Endothelial cell of umbilical vein (primary cell): ENCODE measurements around the gene SMURF2. TPM values are rescaled to one million over a fixed set of nuclear protein-coding genes. Genes with fewer than 3 reads are reported as not detected.

Experiments
- BruUV-seq: library from RNA; stranded (reverse); fragments of 400-500 nt; replicated peaks from 2 replicates; lab custom pipeline; 2021; lab: Mats Ljungman, UMichigan
- CTCF ChIA-PET: fragments of 300-600, 350-600 bp; sonication (Branson Sonifier 250); formaldehyde crosslinking; loops from one replicate; lab custom pipeline; 2021; ENCODE audit warnings: antibody characterized with exemption, inconsistent platforms; lab: Charles Lee
- POLR2A ChIA-PET: fragments of 300-600, 350-600 bp; sonication (Branson Sonifier 250); formaldehyde crosslinking; loops from one replicate; lab custom pipeline; 2021; ENCODE audit warnings: antibody characterized with exemption, inconsistent platforms; lab: Charles Lee
- DNase-seq: peaks from one replicate; pipeline ENCODE4 v3.0.0-alpha.2; 2011; ENCODE audit warnings: low read depth, low spot score
- FAIRE-seq: peaks from 2 replicates; lab custom pipeline; 2011; peaks lifted over from hg19 to GRCh38; lab: Jason Lieb, UNC
- H2AFZ ChIP-seq: 2 replicates; pipeline ENCODE4 v1.6.0; 2012; ENCODE audit warnings: low read depth, low read length, control low read depth, inconsistent platforms
- H3K27ac ChIP-seq: 2 replicates; pipeline ENCODE4 v1.5.1; 2011; ENCODE audit warnings: low read depth, mild to moderate bottlenecking, control low read depth, low read length, moderate library complexity; ENCODE audit not compliant: insufficient read depth
- H3K27me3 ChIP-seq, 2 experiments: 2 replicates each; pipeline versions ENCODE4 v1.6.0 to v1.6.1; 2011; ENCODE audit warnings: low read length in 2 of 2, mixed read lengths in 1 of 2; ENCODE audit not compliant: control insufficient read depth in 2 of 2, insufficient read depth in 2 of 2
- H3K36me3 ChIP-seq, 2 experiments: 2 replicates in 1 of 2; 3 replicates in 1 of 2; pipeline ENCODE4 v1.5.1; 2011; ENCODE audit warnings: low read length in 2 of 2, mild to moderate bottlenecking in 1 of 2, moderate library complexity in 1 of 2; ENCODE audit not compliant: control insufficient read depth in 2 of 2, insufficient read depth in 2 of 2; ENCODE audit errors: extremely low read depth in 1 of 2
- H3K4me1 ChIP-seq: 3 replicates; pipeline ENCODE4 v1.5.1; 2011; ENCODE audit warnings: mild to moderate bottlenecking, low read length; ENCODE audit not compliant: control insufficient read depth, insufficient read depth; ENCODE audit errors: extremely low read depth
- H3K4me2 ChIP-seq: 2 replicates; pipeline ENCODE4 v1.6.1; 2011; ENCODE audit warnings: low read length, control low read depth, mixed read lengths; ENCODE audit not compliant: insufficient read depth
- H3K4me3 ChIP-seq, 3 experiments: fragments of 200-600 bp in 1 of 3; sonication (generic), shearing (Covaris generic) in 1 of 3; replicated peaks in 1 of 3; 2 replicates each; pipeline ENCODE4 v1.5.1; 2011 to 2016; ENCODE audit warnings: control low read depth in 3 of 3, low read length in 3 of 3, mild to moderate bottlenecking in 2 of 3, inconsistent platforms in 1 of 3, low read depth in 1 of 3, moderate library complexity in 1 of 3; ENCODE audit not compliant: insufficient read depth in 1 of 3
- H3K79me2 ChIP-seq: 2 replicates; pipeline ENCODE4 v1.6.0; 2012; ENCODE audit warnings: low read length, inconsistent platforms; ENCODE audit not compliant: control insufficient read depth, insufficient read depth
- H3K9ac ChIP-seq: replicated peaks from 2 replicates; pipeline ENCODE3; 2011; ENCODE audit warnings: low read length, control low read depth; ENCODE audit not compliant: insufficient read depth; ENCODE audit errors: extremely low read depth
- H3K9me1 ChIP-seq: replicated peaks from 3 replicates; pipeline ENCODE4 v1.6.0; 2011; ENCODE audit warnings: mild to moderate bottlenecking, low read length; ENCODE audit not compliant: control insufficient read depth, insufficient read depth; ENCODE audit errors: extremely low read depth
- H3K9me3 ChIP-seq: replicated peaks from 2 replicates; pipeline ENCODE4 v1.5.1; 2012; ENCODE audit warnings: low read length, inconsistent platforms; ENCODE audit not compliant: control insufficient read depth, insufficient read depth
- H4K20me1 ChIP-seq: replicated peaks from 2 replicates; pipeline ENCODE3; 2011; ENCODE audit warnings: mild to moderate bottlenecking, low read length; ENCODE audit not compliant: control insufficient read depth, insufficient read depth; ENCODE audit errors: extremely low read depth
- CTCF ChIP-seq, 2 donors: IDR thresholded peaks; 1 replicate in 1 of 2; 2 replicates in 1 of 2; pipeline ENCODE4 v1.5.1; 2011; ENCODE audit warnings: low read length in 2 of 2, mild to moderate bottlenecking in 2 of 2, moderate library complexity in 2 of 2, control low read depth in 1 of 2, inconsistent platforms in 1 of 2, low read depth in 1 of 2; ENCODE audit not compliant: insufficient read depth in 1 of 2; ENCODE audit errors: extremely low read depth in 1 of 2
- EZH2 ChIP-seq: IDR thresholded peaks from 2 replicates; pipeline ENCODE4 v1.6.1; 2012; ENCODE audit warnings: borderline replicate concordance, low read depth, mild to moderate bottlenecking, moderate library complexity, low read length, inconsistent platforms; ENCODE audit not compliant: severe bottlenecking
- FOS ChIP-seq: IDR thresholded peaks from 2 replicates; pipeline ENCODE4 v1.6.1; 2011; ENCODE audit warnings: mild to moderate bottlenecking, low read length, moderate library complexity, borderline replicate concordance; ENCODE audit not compliant: insufficient read depth
- GATA2 ChIP-seq: IDR thresholded peaks from 2 replicates; pipeline ENCODE4 v1.7.0; 2011; ENCODE audit warnings: low read depth, mild to moderate bottlenecking, moderate library complexity, mixed read lengths, low read length; ENCODE audit not compliant: insufficient read length, insufficient read depth
- JUN ChIP-seq: IDR thresholded peaks from 2 replicates; pipeline ENCODE4 v1.6.1; 2011; ENCODE audit warnings: borderline replicate concordance, low read depth; ENCODE audit not compliant: insufficient read length, insufficient read depth
- MAX ChIP-seq: IDR thresholded peaks from 2 replicates; pipeline ENCODE4 v1.6.1; 2011; ENCODE audit not compliant: insufficient read depth, insufficient read length
- MYC ChIP-seq: IDR thresholded peaks from one replicate; pipeline ENCODE4 v1.6.1; 2011; ENCODE audit warnings: mild to moderate bottlenecking, low read depth, low read length
- POLR2A ChIP-seq: IDR thresholded peaks from 2 replicates; pipeline ENCODE4 v1.6.1; 2012; ENCODE audit warnings: low read depth, mild to moderate bottlenecking, control low read depth, low read length
- POLR2AphosphoS5 ChIP-seq: IDR thresholded peaks from 2 replicates; pipeline ENCODE4 v1.6.1; 2012; ENCODE audit warnings: low read depth, mild to moderate bottlenecking, control low read depth, low read length, moderate library complexity; ENCODE audit not compliant: insufficient read depth
- dilution Hi-C: fragments of 300-500 bp; cut with MboI; formaldehyde crosslinking; loops from one replicate; pipeline ENCODE4 v1.15.0; 2019; ENCODE audit warnings: low sequenced_read_pairs; ENCODE audit not compliant: extremely low pct_ligation_motif_present
- intact Hi-C: fragments of 100-400 bp; cut with micrococcal nuclease; formaldehyde crosslinking; loops from one replicate; pipeline ENCODE4 v1.10.0; 2022
- polyA plus RNA-seq, 4 experiments: library from polyadenylated mRNA; depleted of rRNA in 3 of 4; stranded (reverse) in 3 of 4; unstranded in 1 of 4; fragments of >200 nt; gene quantifications; 2 replicates each; pipeline versions ENCODE4 v1.2.1 to v1.2.3, GENCODE V29; 2011 to 2012; ENCODE audit warnings: missing spikeins in 1 of 4
- total RNA-seq: library from RNA; stranded (reverse); gene quantifications from 2 replicates; pipeline ENCODE4 v1.2.3, GENCODE V29; 2021

SMURF2 gene
- total and polyA plus RNA-seq, 2 donors (not counting 3 experiments of a cell fraction or from before 2014, with no cell fraction given), result 32.9 to 105 TPM

DNA sequence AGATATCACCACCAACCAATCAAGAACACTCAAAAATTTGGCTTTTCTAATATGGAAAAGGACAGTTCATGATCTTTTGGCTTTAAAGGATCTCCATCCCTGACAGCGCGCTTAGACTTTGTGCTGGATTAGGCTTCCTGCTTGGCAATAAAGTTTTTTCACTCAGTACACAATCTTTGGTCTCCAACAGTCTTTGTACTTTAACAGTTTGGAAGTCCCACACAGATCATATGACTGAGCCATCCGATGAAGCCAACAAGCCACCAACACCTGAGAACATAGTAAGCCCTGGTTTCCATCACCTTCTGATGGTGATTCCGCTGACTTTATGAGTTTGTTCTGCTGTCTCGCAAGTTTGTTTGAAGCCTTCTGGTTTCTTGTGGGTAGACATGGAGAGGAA lies 34.3 kb downstream of the SMURF2 start:
- peaks cover 62% of the 10 kb centered on the region for H3K4me1 ChIP-seq
- ChIA-PET POLR2A (no interaction called here), CTCF (no interaction called here)
- H4K20me1 ChIP-seq, result peaks cover 24% of the 10 kb centered on the region
- H3K27me3 ChIP-seq, result no peaks in the 10 kb centered on the region
- dilution Hi-C loops, result no loop called here
- H3K4me3 ChIP-seq, result no peak overlapping the region
- H3K36me3 ChIP-seq, result peaks cover 0 to 8% of the 10 kb centered on the region in 2 experiments
- no TSS peak for BruUV-seq
- H3K9me3 ChIP-seq, result no peaks in the 10 kb centered on the region
- intact Hi-C loops, result no loop called here
- no peak for FAIRE-seq
- no peak overlapping the region for H3K9ac ChIP-seq
- H2AFZ ChIP-seq, result no peak overlapping the region
- no peaks in the 10 kb centered on the region for H3K9me1 ChIP-seq
- H3K27ac ChIP-seq, result no peak overlapping the region
- TF ChIP-seq FOS (no peak), MAX (no peak), MYC (no peak), POLR2AphosphoS5 (no peak), EZH2 (no peak), CTCF (IDR thresholded peaks at IDR 0.05; ENCODE audit: extremely low read depth in 1 of 2, insufficient read depth in 1 of 2, low read depth in 1 of 2, low read length in 2 of 2) (no peak), JUN (no peak), GATA2 (no peak), POLR2A (no peak)
- no peak for DNase-seq
- no peak overlapping the region for H3K4me2 ChIP-seq
- peaks cover 95% of the 10 kb centered on the region for H3K79me2 ChIP-seq
